Measurements from ENCODE around the gene C13orf46. TPM values are rescaled to one million over a fixed set of nuclear protein-coding genes. Genes with fewer than 3 reads are reported as not detected.

C13orf46 gene
- total and polyA plus RNA-seq, 4 donors = 0.10 to 0.17 TPM; not detected in 2

DNA sequence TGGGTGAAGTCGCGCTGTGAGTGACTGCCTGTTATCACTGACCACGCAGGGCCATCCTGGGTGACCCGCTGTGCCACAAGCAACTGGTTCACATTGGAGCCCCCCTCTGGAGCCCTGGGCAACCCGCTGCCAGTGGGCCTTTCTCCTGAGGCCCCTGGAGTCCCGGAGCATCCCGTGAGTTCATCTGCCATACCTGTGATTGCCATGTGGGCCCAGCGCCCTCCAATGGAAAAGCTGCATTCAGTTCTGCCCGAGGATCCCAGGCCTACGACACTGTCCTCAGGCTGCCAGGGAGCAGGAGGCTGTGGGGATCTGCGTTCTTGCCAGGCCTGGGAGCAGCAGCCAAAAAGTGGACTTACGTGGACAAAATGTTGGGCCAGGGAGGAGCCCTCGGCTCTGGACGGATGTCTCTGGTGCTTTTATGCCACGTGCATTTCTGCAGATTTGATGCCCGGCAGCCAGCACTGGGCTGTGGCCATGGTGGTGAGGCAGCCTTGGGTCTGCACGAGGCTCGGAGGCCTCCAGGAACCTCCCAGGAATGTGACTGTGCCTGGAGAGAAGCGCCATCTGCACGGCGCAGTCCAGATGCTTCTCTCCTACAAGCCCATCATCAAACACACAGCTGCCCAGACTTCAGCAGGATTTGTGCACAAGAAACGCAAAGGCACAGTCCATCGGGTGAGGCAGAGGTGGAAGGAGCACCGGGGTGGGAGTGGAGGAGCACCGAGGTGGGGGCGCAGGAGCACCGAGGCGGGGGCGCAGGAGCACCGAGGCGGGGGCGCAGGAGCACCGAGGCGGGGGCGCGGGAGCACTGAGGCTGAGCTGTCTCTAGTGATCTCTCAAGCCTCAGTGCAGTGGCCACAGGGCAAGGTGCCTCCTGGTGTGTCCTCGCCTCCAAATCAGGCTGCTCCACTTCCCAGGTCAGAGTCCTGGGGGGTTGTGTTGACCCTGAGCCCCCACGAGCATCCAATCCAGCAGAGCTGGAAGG is 44.0 kb downstream of the C13orf46 start:
- TF ChIP-seq, protein P1, sequence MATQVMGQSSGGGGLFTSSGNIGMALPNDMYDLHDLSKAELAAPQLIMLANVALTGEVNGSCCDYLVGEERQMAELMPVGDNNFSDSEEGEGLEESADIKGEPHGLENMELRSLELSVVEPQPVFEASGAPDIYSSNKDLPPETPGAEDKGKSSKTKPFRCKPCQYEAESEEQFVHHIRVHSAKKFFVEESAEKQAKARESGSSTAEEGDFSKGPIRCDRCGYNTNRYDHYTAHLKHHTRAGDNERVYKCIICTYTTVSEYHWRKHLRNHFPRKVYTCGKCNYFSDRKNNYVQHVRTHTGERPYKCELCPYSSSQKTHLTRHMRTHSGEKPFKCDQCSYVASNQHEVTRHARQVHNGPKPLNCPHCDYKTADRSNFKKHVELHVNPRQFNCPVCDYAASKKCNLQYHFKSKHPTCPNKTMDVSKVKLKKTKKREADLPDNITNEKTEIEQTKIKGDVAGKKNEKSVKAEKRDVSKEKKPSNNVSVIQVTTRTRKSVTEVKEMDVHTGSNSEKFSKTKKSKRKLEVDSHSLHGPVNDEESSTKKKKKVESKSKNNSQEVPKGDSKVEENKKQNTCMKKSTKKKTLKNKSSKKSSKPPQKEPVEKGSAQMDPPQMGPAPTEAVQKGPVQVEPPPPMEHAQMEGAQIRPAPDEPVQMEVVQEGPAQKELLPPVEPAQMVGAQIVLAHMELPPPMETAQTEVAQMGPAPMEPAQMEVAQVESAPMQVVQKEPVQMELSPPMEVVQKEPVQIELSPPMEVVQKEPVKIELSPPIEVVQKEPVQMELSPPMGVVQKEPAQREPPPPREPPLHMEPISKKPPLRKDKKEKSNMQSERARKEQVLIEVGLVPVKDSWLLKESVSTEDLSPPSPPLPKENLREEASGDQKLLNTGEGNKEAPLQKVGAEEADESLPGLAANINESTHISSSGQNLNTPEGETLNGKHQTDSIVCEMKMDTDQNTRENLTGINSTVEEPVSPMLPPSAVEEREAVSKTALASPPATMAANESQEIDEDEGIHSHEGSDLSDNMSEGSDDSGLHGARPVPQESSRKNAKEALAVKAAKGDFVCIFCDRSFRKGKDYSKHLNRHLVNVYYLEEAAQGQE (IDR thresholded peaks at IDR 0.05) = no peak
- TF ChIP-seq EGR1 (IDR thresholded peaks at IDR 0.05; ENCODE audit: low read depth in 2 of 2) (no peak), RXRA (IDR thresholded peaks at IDR 0.05) (no peak), SP1 (IDR thresholded peaks at IDR 0.05) (no peak), TAF1 (conservative IDR thresholded peaks at IDR 0.05) (no peak), RAD21 (IDR thresholded peaks at IDR 0.05) (no peak), YY1 (IDR thresholded peaks at IDR 0.05) (no peak), NR2F2 (IDR thresholded peaks at IDR 0.05) (no peak), JUND (IDR thresholded peaks at IDR 0.05) (no peak), GABPA (IDR thresholded peaks at IDR 0.05 in 1 of 2, conservative IDR thresholded peaks at IDR 0.05 in 1 of 2) (no peak), FOXA1 (IDR thresholded peaks at IDR 0.05) (no peak), HNF4G (IDR thresholded peaks at IDR 0.05) (no peak), FOXA2 (IDR thresholded peaks at IDR 0.05) (no peak)
- TF ChIP-seq, protein P2, sequence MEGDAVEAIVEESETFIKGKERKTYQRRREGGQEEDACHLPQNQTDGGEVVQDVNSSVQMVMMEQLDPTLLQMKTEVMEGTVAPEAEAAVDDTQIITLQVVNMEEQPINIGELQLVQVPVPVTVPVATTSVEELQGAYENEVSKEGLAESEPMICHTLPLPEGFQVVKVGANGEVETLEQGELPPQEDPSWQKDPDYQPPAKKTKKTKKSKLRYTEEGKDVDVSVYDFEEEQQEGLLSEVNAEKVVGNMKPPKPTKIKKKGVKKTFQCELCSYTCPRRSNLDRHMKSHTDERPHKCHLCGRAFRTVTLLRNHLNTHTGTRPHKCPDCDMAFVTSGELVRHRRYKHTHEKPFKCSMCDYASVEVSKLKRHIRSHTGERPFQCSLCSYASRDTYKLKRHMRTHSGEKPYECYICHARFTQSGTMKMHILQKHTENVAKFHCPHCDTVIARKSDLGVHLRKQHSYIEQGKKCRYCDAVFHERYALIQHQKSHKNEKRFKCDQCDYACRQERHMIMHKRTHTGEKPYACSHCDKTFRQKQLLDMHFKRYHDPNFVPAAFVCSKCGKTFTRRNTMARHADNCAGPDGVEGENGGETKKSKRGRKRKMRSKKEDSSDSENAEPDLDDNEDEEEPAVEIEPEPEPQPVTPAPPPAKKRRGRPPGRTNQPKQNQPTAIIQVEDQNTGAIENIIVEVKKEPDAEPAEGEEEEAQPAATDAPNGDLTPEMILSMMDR (IDR thresholded peaks at IDR 0.05; ENCODE audit: low read depth, low read length, missing input control) = no peak
- TF ChIP-seq, protein P3, sequence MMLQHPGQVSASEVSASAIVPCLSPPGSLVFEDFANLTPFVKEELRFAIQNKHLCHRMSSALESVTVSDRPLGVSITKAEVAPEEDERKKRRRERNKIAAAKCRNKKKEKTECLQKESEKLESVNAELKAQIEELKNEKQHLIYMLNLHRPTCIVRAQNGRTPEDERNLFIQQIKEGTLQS (IDR thresholded peaks at IDR 0.05) = no peak
- TF ChIP-seq, protein P4, sequence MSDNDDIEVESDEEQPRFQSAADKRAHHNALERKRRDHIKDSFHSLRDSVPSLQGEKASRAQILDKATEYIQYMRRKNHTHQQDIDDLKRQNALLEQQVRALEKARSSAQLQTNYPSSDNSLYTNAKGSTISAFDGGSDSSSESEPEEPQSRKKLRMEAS (IDR thresholded peaks at IDR 0.05) = no peak
- TF ChIP-seq, protein P5, sequence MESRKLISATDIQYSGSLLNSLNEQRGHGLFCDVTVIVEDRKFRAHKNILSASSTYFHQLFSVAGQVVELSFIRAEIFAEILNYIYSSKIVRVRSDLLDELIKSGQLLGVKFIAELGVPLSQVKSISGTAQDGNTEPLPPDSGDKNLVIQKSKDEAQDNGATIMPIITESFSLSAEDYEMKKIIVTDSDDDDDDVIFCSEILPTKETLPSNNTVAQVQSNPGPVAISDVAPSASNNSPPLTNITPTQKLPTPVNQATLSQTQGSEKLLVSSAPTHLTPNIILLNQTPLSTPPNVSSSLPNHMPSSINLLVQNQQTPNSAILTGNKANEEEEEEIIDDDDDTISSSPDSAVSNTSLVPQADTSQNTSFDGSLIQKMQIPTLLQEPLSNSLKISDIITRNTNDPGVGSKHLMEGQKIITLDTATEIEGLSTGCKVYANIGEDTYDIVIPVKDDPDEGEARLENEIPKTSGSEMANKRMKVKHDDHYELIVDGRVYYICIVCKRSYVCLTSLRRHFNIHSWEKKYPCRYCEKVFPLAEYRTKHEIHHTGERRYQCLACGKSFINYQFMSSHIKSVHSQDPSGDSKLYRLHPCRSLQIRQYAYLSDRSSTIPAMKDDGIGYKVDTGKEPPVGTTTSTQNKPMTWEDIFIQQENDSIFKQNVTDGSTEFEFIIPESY (IDR thresholded peaks at IDR 0.05) = no peak
- Histone ChIP-seq H3K27me3 (ENCODE audit: control insufficient read depth in 4 of 4, insufficient read depth in 4 of 4, low read length in 3 of 4) (no peaks in the 10 kb centered on the region), H3K4me1 (ENCODE audit: control insufficient read depth in 4 of 4, insufficient read depth in 4 of 4, low read length in 3 of 4) (no peaks in the 10 kb centered on the region), H3K9me3 (ENCODE audit: control insufficient read depth in 4 of 4, low read length in 3 of 4) (no peaks in the 10 kb centered on the region), H3K9ac (ENCODE audit: low read depth in 1 of 2, low read length in 2 of 2) (no peak overlapping the region), H3K36me3 (ENCODE audit: control insufficient read depth in 4 of 4, insufficient read depth in 3 of 4, low read depth in 1 of 4, low read length in 3 of 4) (no peaks in the 10 kb centered on the region), H3K27ac (ENCODE audit: low read depth in 1 of 2, low read length in 2 of 2) (no peak overlapping the region), H3K4me3 (ENCODE audit: low read depth in 1 of 3, low read length in 3 of 3) (no peak overlapping the region)
- 83% methylated on average over 38 of the region's 38 CpGs for WGBS
- DNase-seq (ENCODE audit: low spot score) = no peak
